Suprapubic skin (tissue), 4 donors: ENCODE measurements around the gene CAMTA1.

Experiments
- CTCF ChIP-seq, 2 donors: fragments of 200-600 bp in 1 of 2; fragments of 450-650 bp in 1 of 2; sonication (generic) in 1 of 2; IDR thresholded peaks; one replicate each; pipeline ENCODE4 v1.5.1; 2016 to 2019; ENCODE audit warnings: antibody characterized with exemption in 2 of 2, mild to moderate bottlenecking in 1 of 2, moderate library complexity in 1 of 2
- POLR2A ChIP-seq, 2 donors: fragments of 450-650 bp; IDR thresholded peaks; one replicate each; pipeline ENCODE4 v1.6.1; 2017; ENCODE audit warnings: antibody characterized with exemption in 2 of 2, mild to moderate bottlenecking in 2 of 2, moderate library complexity in 2 of 2
- POLR2AphosphoS5 ChIP-seq, 3 donors: sonication (generic); formaldehyde crosslinking; IDR thresholded peaks; one replicate each; pipeline ENCODE4 v1.6.1; 2017; ENCODE audit warnings: antibody characterized with exemption in 3 of 3

GRCh38 chr1:7424352-7424890 is 639.2 kb downstream of the CAMTA1 start:
- no peak for TF ChIP-seq CTCF (IDR thresholded peaks at IDR 0.05)
- no peak for TF ChIP-seq POLR2A (IDR thresholded peaks at IDR 0.05)
- no peak for TF ChIP-seq POLR2AphosphoS5 (IDR thresholded peaks at IDR 0.05)
